Liver (tissue), 9 donors: Measurements from ENCODE around the gene PACS1. TPM values are rescaled to one million over a fixed set of nuclear protein-coding genes. Genes with fewer than 3 reads are reported as not detected.

ENCODE experiments used
- DNase-seq: peaks from one replicate; pipeline ENCODE4 v3.0.0-alpha.2; 2017; ENCODE audit warnings: low spot score
- H3K27ac ChIP-seq, 2 donors: one replicate each; pipeline ENCODE4 v1.7.0; 2013; ENCODE audit warnings: inconsistent platforms in 2 of 2, low read length in 2 of 2, control low read depth in 1 of 2, low read depth in 1 of 2, mild to moderate bottlenecking in 1 of 2
- H3K27me3 ChIP-seq, 4 donors: one replicate each; pipeline versions ENCODE4 v1.6.1 to v1.7.0; 2013; ENCODE audit warnings: low read length in 3 of 4, inconsistent platforms in 1 of 4, mild to moderate bottlenecking in 1 of 4, moderate library complexity in 1 of 4; ENCODE audit not compliant: control insufficient read depth in 4 of 4, insufficient read depth in 4 of 4
- H3K36me3 ChIP-seq, 4 donors: one replicate each; pipeline versions ENCODE4 v1.6.1 to v1.7.0; 2013; ENCODE audit warnings: low read length in 3 of 4, mild to moderate bottlenecking in 3 of 4, low read depth in 1 of 4, moderate library complexity in 1 of 4; ENCODE audit not compliant: control insufficient read depth in 4 of 4, insufficient read depth in 3 of 4
- H3K4me1 ChIP-seq, 4 donors: one replicate each; pipeline versions ENCODE4 v1.6.1 to v1.7.0; 2013; ENCODE audit warnings: low read length in 3 of 4, mild to moderate bottlenecking in 3 of 4, moderate library complexity in 1 of 4; ENCODE audit not compliant: control insufficient read depth in 4 of 4, insufficient read depth in 4 of 4
- H3K4me3 ChIP-seq, 3 donors: one replicate each; pipeline versions ENCODE4 v1.6.1 to v1.7.0; 2013; ENCODE audit warnings: low read length in 3 of 3, control low read depth in 1 of 3, low read depth in 1 of 3, mild to moderate bottlenecking in 1 of 3
- H3K9ac ChIP-seq, 2 donors: one replicate each; pipeline ENCODE4 v1.7.0; 2013; ENCODE audit warnings: low read length in 2 of 2, mild to moderate bottlenecking in 2 of 2, moderate library complexity in 2 of 2, control low read depth in 1 of 2, low read depth in 1 of 2
- H3K9me3 ChIP-seq, 4 donors: one replicate each; pipeline versions ENCODE4 v1.6.1 to v1.7.0; 2013; ENCODE audit warnings: low read length in 3 of 4; ENCODE audit not compliant: control insufficient read depth in 4 of 4
- EGR1 ChIP-seq, 2 donors: IDR thresholded peaks; 2 replicates each; pipeline ENCODE4 v1.6.1; 2016 to 2018; ENCODE audit warnings: antibody characterized with exemption in 2 of 2, low read depth in 2 of 2
- FOXA1 ChIP-seq: IDR thresholded peaks from 2 replicates; pipeline ENCODE4 v1.6.1; 2016; ENCODE audit warnings: antibody characterized with exemption
- FOXA2 ChIP-seq: IDR thresholded peaks from 2 replicates; pipeline ENCODE4 v1.6.1; 2016; ENCODE audit warnings: antibody characterized with exemption
- GABPA ChIP-seq, 2 donors: IDR thresholded peaks in 1 of 2; conservative IDR thresholded peaks in 1 of 2; 2 replicates each; pipeline ENCODE4 v1.6.1; 2016; ENCODE audit warnings: antibody characterized with exemption in 2 of 2, mild to moderate bottlenecking in 1 of 2, moderate library complexity in 1 of 2
- HNF4A ChIP-seq, 2 donors: conservative IDR thresholded peaks; 2 replicates each; pipeline ENCODE4 v1.6.1; 2016; ENCODE audit warnings: antibody characterized with exemption in 2 of 2, mild to moderate bottlenecking in 2 of 2
- HNF4G ChIP-seq: IDR thresholded peaks from 2 replicates; pipeline ENCODE4 v1.6.1; 2016; ENCODE audit warnings: antibody characterized with exemption
- JUND ChIP-seq, 2 donors: IDR thresholded peaks; 2 replicates each; pipeline ENCODE4 v1.6.1; 2016; ENCODE audit warnings: antibody characterized with exemption in 2 of 2
- NR2F2 ChIP-seq: IDR thresholded peaks from 2 replicates; pipeline ENCODE4 v1.6.1; 2016; ENCODE audit warnings: antibody characterized with exemption
- RXRA ChIP-seq, 2 donors: IDR thresholded peaks; 2 replicates each; pipeline ENCODE4 v1.6.1; 2017 to 2018; ENCODE audit warnings: antibody characterized with exemption in 2 of 2, mild to moderate bottlenecking in 1 of 2
- SP1 ChIP-seq: IDR thresholded peaks from 2 replicates; pipeline ENCODE4 v1.6.1; 2018; ENCODE audit warnings: antibody characterized with exemption, mild to moderate bottlenecking
- TAF1 ChIP-seq: conservative IDR thresholded peaks from 2 replicates; pipeline ENCODE4 v1.6.1; 2016; ENCODE audit warnings: antibody characterized with exemption, mild to moderate bottlenecking
- YY1 ChIP-seq: IDR thresholded peaks from 2 replicates; pipeline ENCODE4 v1.6.1; 2016; ENCODE audit warnings: antibody characterized with exemption, mild to moderate bottlenecking
- WGBS: extraction: QIAGEN DNeasy Blood & Tissue Kit; methylation state at CpG from one replicate; pipeline ENCODE4 v1.1.7; 2013; 5-methylcytosine and 5-hydroxymethylcytosine counted together
- polyA plus RNA-seq, 2 donors: library from polyadenylated mRNA; stranded (reverse) in 1 of 2; unstranded in 1 of 2; fragments of 200-250 nt in 1 of 2; fragments of >200 nt in 1 of 2; fragmentation: Nextera tagmentation in 1 of 2; extraction: Ambion mirVana in 1 of 2; gene quantifications; one replicate each; pipeline versions ENCODE4 v1.2.1 to v1.2.3, GENCODE V29; 2013 to 2015
- total RNA-seq, 2 donors: library from RNA; depleted of rRNA; stranded (reverse); fragments of >200 nt; gene quantifications; one replicate each; pipeline ENCODE4 v1.2.3, GENCODE V29; 2014
- TF ChIP-seq, protein P1 (sequence below): IDR thresholded peaks from 2 replicates; pipeline ENCODE4 v1.6.1; 2016; ENCODE audit warnings: antibody characterized with exemption
- TF ChIP-seq, protein P2 (sequence below): fragments of 150-350 bp; IDR thresholded peaks from 2 replicates; pipeline ENCODE4 v1.5.1; 2017; ENCODE audit warnings: improper control_type of control experiment, low read depth, low read length; ENCODE audit not compliant: missing input control
- TF ChIP-seq, protein P3 (sequence below): IDR thresholded peaks from 2 replicates; pipeline ENCODE4 v1.6.1; 2016; ENCODE audit warnings: antibody characterized with exemption, mild to moderate bottlenecking
- donor health status: healthy.
- donor health status: healthy.
- donor health status: healthy.
- donor health status: healthy.
- donor health status: healthy.

The PACS1 gene
- total and polyA plus RNA-seq, 4 donors: 2.7 to 9.1 (median 7.3) TPM

DNA sequence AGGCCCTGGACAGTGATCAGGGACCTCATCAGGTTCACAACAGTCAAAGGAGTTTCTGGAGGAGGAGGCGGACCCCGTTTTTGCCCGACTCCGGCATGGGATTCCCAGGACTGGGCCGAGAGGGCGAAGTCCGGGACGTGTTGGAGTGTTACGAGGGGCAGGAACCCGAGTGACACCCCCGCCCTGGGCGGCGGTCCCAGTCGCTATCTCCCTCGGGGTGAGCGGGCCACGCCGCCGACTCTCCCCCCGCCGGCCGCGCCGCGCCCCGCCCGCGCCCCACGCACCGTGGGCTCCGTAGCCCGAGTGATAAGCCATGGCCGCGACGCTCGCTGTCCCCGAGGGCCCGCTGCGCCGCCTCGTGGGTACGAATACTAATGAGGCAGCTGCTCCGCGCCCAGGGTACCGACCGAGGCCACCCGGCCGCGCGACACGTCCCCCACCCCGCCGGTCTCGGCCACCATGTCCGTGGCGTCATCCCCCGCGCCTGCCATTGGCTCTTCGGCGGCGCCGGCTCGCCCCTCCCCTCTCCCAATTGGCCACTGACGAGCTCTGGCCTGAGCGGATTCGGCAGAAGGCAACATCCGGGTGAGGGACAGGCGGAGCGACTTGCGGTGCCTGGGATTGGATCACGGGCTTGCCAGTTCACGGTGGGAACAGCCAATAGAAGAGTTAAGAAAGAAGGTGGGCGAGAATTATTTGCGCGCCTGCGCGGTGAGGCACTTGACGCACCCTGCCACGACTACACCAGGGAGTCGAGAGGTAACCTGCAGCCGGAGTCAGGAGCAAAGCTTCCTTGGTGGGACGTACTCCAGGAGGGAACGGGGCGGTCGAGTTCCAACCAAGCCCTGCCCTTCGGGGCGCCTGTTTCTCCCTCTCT, 218.8 kb downstream of the PACS1 start, which contains the start of gene YIF1A:
YIF1A (minus strand) TSS at position 473 of the 877 bp plus-strand sequence; CDS start at position 315, 158 bp downstream.
- no peaks in the 10 kb centered on the region for H3K9me3 ChIP-seq
- peak; percentile 96 for DNase-seq
- under 1% methylated on average over 87 of the region's 87 CpGs for WGBS
- H3K27ac ChIP-seq: peak within 1 kb of the TSS; percentile 96
- peak within 1 kb of the TSS; percentile 79 to 88 (median 81) for H3K4me3 ChIP-seq
- peaks cover 19 to 49% (median 39%) of the 10 kb centered on the region in 4 donors for H3K4me1 ChIP-seq
- peaks cover 0 to 5% (median 0%) of the 10 kb centered on the region in 4 donors for H3K27me3 ChIP-seq
- TF ChIP-seq, protein P1, sequence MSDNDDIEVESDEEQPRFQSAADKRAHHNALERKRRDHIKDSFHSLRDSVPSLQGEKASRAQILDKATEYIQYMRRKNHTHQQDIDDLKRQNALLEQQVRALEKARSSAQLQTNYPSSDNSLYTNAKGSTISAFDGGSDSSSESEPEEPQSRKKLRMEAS: no peak
- TF ChIP-seq YY1 (peak; percentile 93), JUND (IDR thresholded peaks at IDR 0.05) (peak in 1 of 2 donors; percentile 43), HNF4G (no peak), SP1 (peak; percentile 93), RXRA (IDR thresholded peaks at IDR 0.05) (peak in 1 of 2 donors; percentile 32), FOXA1 (no peak), NR2F2 (no peak), HNF4A (conservative IDR thresholded peaks at IDR 0.05) (peak; percentile 66 to 73), TAF1 (no peak), FOXA2 (no peak), EGR1 (IDR thresholded peaks at IDR 0.05; ENCODE audit: low read depth in 2 of 2) (peak in 1 of 2 donors; percentile 25), GABPA (IDR thresholded peaks at IDR 0.05 in 1 of 2, conservative IDR thresholded peaks at IDR 0.05 in 1 of 2) (peak in 1 of 2 donors; percentile 90)
- TF ChIP-seq, protein P2, sequence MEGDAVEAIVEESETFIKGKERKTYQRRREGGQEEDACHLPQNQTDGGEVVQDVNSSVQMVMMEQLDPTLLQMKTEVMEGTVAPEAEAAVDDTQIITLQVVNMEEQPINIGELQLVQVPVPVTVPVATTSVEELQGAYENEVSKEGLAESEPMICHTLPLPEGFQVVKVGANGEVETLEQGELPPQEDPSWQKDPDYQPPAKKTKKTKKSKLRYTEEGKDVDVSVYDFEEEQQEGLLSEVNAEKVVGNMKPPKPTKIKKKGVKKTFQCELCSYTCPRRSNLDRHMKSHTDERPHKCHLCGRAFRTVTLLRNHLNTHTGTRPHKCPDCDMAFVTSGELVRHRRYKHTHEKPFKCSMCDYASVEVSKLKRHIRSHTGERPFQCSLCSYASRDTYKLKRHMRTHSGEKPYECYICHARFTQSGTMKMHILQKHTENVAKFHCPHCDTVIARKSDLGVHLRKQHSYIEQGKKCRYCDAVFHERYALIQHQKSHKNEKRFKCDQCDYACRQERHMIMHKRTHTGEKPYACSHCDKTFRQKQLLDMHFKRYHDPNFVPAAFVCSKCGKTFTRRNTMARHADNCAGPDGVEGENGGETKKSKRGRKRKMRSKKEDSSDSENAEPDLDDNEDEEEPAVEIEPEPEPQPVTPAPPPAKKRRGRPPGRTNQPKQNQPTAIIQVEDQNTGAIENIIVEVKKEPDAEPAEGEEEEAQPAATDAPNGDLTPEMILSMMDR: no peak
- TF ChIP-seq, protein P3, sequence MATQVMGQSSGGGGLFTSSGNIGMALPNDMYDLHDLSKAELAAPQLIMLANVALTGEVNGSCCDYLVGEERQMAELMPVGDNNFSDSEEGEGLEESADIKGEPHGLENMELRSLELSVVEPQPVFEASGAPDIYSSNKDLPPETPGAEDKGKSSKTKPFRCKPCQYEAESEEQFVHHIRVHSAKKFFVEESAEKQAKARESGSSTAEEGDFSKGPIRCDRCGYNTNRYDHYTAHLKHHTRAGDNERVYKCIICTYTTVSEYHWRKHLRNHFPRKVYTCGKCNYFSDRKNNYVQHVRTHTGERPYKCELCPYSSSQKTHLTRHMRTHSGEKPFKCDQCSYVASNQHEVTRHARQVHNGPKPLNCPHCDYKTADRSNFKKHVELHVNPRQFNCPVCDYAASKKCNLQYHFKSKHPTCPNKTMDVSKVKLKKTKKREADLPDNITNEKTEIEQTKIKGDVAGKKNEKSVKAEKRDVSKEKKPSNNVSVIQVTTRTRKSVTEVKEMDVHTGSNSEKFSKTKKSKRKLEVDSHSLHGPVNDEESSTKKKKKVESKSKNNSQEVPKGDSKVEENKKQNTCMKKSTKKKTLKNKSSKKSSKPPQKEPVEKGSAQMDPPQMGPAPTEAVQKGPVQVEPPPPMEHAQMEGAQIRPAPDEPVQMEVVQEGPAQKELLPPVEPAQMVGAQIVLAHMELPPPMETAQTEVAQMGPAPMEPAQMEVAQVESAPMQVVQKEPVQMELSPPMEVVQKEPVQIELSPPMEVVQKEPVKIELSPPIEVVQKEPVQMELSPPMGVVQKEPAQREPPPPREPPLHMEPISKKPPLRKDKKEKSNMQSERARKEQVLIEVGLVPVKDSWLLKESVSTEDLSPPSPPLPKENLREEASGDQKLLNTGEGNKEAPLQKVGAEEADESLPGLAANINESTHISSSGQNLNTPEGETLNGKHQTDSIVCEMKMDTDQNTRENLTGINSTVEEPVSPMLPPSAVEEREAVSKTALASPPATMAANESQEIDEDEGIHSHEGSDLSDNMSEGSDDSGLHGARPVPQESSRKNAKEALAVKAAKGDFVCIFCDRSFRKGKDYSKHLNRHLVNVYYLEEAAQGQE: no peak
- H3K36me3 ChIP-seq: peaks cover 0 to 5% (median 4%) of the 10 kb centered on the region in 4 donors
- H3K9ac ChIP-seq: peak within 1 kb of the TSS; percentile 78 to 82
